Mammary epithelial cell (primary cell): ENCODE results near the gene GPC6.

Experiments
- EZH2 ChIP-seq: IDR thresholded peaks from 2 replicates; pipeline ENCODE4 v1.6.1; 2012; ENCODE audit warnings: low read length, inconsistent platforms, borderline replicate concordance
- TF ChIP-seq, protein P1 (sequence below), 2 donors: IDR thresholded peaks in 1 of 2; conservative IDR thresholded peaks in 1 of 2; 2 replicates each; pipeline ENCODE4 v1.5.1; 2011 to 2012; ENCODE audit warnings: inconsistent platforms in 2 of 2, low read length in 2 of 2, mild to moderate bottlenecking in 2 of 2, control low read depth in 1 of 2, low read depth in 1 of 2; ENCODE audit not compliant: insufficient read depth in 1 of 2; ENCODE audit errors: extremely low read depth in 1 of 2

DNA sequence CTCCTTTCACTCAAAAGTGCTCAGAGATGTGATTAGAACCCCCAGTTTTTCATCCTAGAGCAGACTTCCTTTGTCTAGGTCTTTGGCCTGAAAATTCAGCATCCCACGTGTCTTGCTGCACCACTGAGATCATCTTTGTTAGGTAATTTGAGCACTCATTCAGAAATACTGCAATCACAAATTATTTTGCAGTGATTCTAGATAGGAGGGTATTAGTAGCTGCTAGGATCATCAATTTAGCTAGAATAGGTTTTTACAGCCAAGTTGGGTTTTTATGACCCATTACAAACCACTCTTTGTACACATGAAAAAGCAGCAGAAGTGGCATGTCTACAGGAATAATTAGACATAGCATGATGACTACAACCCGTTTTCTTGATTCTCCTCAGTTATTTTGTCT, 219.6 kb downstream of the GPC6 start:
- TF ChIP-seq, protein P1, sequence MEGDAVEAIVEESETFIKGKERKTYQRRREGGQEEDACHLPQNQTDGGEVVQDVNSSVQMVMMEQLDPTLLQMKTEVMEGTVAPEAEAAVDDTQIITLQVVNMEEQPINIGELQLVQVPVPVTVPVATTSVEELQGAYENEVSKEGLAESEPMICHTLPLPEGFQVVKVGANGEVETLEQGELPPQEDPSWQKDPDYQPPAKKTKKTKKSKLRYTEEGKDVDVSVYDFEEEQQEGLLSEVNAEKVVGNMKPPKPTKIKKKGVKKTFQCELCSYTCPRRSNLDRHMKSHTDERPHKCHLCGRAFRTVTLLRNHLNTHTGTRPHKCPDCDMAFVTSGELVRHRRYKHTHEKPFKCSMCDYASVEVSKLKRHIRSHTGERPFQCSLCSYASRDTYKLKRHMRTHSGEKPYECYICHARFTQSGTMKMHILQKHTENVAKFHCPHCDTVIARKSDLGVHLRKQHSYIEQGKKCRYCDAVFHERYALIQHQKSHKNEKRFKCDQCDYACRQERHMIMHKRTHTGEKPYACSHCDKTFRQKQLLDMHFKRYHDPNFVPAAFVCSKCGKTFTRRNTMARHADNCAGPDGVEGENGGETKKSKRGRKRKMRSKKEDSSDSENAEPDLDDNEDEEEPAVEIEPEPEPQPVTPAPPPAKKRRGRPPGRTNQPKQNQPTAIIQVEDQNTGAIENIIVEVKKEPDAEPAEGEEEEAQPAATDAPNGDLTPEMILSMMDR (conservative IDR thresholded peaks at IDR 0.05 in 1 of 2, IDR thresholded peaks at IDR 0.05 in 1 of 2; ENCODE audit: extremely low read depth in 1 of 2, insufficient read depth in 1 of 2, low read depth in 1 of 2, low read length in 2 of 2) = no peak
- no peak for TF ChIP-seq EZH2
